Measurements from ENCODE around the gene ITLN2. TPM values are rescaled to one million over a fixed set of nuclear protein-coding genes. Genes with fewer than 3 reads are reported as not detected.

Gene ITLN2
- total RNA-seq, result 0.16 TPM

DNA sequence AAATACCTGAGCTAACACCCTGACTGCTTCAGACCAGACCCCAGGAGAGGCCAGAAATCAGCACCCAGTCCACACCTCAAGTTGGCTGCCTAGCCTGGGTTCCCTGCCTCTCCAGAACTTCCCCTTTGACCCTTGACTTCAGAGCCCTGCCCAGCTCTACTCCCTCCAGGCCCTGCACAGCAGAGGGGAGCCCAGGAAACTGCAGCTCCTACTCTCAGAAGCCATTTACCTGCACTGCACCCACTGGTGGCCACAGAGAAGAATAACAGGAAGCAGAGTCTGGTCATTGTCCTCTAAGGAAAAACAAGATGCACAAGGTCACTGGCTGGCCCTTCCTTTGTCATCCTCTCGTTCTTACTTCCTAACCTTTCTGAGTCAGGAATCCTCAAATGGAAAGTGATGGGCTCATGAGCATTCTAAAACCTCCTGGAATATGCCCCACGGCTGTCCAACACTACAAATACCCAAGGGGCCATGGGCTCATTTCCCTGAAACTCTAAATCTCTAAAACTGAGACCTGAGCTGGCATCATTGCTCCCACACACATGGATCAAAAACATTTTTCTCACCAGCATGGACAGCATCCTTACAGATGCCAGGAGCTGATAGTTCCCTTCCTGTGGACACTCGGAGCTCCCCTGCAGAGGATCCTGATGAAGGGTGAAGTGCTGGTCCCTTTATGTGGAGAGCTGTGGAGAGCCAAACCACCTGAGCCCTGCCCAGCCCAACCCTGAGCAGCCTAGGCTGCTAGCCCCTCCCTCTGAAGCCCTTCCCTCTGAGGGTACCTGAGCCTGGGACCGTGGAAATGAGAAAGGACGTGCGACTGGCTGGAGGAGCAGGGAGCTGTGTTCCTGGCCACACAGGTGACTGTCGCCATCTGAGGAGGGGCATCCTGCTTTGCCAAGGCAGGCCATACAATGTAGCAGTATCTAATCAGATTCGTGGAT is at the start of gene ITLN2:
Gene ITLN2 (minus strand): TSS at position 652 of the 947 bp plus-strand sequence. CDS start 68 bp downstream, at position 584.
- peak; percentile 51 for ATAC-seq

DNA sequence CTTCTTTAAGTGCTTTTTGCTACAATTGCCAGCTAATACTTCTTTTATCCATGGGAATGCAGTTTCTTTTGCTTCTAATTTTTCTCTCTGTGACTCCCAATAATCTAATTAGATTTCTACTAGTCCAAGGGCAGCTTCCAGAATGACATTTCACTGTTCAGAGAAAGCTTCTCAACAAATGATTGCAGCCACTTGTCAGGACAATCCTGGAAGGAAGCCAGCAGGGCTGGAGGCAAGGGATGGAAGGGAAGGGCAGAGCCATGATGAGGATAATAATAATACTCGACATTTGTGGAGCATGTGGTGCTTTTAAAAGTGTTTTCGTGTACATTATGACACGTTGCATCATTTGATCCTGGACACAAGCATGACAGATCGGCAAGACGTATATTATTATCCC is 46.9 kb upstream of the ITLN2 start:
- ATAC-seq, result no peak

DNA sequence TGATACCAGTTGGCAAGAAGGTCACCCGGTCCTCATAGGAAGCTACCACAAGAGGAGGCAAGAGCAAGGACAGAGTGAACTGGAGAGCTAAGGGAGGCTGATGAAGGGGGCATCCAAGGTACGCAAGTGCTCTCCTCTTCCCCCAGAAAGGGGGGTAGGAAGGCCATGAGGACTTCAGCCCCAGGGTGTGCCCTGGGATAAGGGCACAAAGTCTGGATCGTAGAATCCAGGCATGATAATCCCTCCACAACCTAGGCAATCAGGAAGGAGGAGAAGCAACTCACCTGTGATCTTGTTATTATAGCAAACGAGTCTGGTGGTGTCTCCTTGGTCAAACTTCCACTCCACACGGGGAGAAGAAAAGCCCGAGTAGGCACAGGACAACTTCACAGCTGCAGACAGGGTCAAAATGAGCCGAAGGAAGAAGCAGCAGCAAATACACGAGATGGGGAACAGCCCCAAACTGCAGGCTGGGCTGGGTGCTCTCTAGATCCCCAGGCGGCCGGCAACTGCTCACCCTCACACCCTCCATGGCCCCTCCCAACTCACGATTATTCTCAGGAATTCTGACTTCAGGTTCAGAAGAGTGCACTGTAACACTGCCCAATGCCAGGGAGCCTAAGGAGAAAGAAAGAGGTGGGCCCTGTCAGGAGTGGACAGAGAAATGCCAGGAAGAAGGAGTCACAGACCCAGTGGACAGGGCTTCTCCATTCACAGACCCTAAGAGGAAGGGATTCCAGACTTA is 46.3 kb upstream of the ITLN2 start:
- ATAC-seq, result no peak

DNA sequence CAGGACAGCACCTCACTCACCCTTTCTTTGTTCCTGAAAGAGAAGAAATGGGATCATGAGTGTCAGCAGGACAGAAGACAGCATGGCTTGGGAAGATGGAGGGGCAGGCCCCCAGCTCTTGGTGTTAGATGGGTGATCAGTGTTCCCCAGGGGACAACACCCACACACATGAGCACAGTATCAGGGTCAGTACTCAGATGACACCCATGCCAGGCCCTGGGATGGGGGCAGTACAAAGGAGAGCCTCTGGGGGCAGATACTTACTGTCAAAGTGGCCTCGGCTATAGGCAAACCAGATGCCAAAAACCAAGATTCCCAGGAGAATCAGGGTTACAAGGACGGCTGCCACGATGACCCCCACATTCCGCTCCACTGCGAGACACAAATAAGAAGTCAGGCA is 44.8 kb upstream of the ITLN2 start:
- ATAC-seq, result no peak

DNA sequence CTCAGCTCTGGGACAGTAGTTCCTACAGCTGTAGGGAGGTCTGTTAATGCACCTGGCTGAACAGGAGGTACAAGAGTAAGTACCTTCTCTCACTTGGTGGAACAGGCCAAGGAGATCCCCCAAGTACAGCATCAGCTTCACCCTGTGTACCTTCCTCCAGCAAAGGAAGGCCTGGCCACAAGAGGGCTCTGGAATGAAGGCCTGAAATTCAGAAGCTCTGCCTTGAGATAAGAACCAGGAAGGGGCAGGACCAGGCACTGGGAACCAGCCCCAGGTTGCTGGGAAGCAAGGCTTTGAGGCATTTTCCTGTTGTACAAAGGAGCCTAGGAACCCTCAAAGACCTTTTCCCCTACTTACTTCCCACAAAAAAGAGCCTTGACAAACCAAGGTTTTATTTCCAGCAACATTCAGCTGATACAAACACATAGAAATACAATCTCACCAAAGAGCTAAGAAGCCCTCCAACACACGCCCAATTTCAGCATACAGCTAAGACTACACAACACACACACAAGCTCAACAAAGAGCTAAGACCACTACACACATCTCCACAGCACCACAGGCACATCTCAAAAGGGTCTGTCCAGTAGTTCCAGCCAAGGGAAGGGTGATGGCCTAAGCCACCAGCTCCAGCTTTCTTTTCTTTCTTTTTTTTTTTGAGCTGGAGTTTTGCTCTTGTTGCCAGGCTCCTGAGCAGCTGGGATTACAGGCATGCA is 42.9 kb upstream of the ITLN2 start:
- peak; percentile 52 for ATAC-seq

DNA sequence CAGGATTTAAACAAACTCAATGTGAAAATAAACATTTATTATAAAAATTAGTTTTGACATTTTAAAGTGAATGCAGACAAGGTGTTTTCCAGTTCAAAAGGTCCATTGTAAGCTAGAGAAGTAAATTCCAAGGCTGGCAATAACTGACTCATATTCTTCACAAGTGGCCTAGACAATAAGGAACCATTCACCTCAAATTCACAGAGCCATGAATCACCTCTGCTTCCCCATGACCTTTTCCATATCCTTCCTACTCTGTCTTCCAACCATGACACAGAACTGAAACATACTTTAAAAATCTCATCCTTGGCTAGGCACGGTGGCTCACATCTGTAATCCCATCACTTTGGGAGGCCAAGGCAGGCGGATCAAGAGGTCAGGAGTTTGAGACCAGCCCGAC is 41.6 kb upstream of the ITLN2 start:
- ATAC-seq, result peak; percentile 81

GRCh38 chr1:160993544-160994193 is 39.1 kb upstream of the ITLN2 start:
- ATAC-seq, result peak; percentile 22

DNA sequence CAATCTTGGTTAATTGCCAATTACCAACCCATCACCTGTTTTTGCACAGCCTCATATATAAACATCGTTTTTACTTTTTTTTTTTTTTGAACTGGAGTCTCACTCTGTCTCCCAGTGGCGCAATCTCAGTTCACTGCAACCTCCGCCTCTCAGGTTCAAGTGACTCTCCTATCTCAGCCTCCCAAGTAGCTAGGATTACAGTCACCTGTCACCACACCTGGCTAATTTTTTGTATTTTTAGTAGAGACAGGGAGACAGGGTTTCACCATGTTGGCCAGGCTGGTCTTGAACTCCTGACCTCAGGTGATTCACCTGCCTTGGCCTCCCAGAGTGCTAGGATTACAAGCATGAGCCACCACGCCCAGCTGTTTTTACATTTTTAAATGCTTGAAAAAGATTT is 37.4 kb upstream of the ITLN2 start:
- peak; percentile 16 for ATAC-seq

DNA sequence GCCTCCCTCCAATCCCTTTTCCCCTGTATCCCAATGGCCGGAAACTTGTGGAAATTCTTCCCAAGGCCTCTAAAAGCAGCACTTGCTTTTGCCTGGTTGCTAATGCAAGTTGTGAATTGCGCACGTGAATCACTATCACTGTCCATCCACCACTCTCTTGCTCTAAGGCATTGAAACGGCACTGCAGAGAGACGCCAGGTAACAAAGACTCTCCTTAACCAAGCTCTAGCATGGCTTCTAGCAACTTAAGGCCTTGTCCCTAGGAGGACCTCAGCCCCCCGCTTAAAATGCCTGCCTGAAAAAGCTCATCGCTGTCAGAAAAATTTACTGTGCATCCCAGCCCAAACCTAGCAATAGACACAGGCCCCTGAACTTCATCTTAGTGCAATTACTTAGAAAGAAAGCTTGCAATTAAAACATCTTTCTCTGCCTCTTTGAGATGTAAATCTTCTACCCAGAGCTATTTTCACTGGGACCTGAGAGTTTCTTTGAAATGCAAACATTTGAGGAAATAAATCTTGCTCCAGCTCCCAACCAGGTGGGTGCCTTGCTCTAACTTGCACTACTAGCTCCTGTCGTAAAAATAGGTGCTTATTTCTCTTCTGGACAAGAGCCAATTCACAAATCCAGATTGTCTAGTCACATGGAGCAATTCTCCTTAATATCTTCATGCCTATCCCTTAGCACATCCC is 32.9 kb upstream of the ITLN2 start:
- no peak for ATAC-seq

GRCh38 chr1:160985723-160986122 is 31.1 kb upstream of the ITLN2 start:
- ATAC-seq, result no peak

DNA sequence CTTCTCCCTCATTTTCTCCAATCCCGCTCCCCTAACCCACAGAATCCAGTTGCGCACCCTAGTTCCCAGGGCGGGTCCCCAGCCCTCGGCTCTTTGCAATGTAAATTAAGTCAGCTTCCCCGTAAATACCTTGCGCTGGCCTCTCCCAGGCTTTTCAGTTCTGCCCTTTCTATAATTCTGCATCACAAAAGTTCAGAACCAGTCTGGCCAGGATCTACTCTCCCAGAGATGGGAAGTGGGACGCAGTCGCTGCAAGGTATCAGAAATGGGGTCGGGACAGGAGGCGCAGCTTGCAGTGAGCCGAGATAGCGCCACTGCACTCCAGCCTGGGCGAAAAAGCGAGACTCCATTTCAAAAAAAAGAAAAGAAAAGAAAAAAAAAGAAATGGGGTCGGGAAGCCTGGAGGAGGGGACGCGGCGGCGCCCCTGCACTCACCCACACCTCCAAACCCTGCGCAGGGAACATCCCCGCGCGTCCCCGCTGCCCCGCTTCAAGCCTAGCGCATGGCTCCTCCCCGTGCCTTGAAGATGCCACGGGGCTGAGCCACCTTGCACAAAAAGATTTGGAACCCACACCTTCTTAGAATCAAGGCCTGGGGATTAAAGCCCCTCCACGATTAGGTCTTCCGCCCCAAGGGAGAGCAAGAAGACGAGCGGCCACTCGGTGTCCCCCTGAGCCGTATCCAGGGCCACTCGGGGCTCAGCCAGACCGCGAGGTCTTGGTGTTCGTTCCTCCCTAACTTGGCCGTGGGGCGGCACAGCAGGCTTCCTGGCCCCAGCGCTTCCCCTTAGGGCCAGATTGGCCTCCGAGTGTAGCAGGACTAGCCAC is 27.2 kb upstream of the ITLN2 start:
- ATAC-seq, result peak; percentile 67

GRCh38 chr1:160979286-160979685 is 24.7 kb upstream of the ITLN2 start:
- ATAC-seq, result no peak

- no peak for ATAC-seq
Observed at GRCh38 chr1:160978510-160978927, 23.9 kb upstream of the ITLN2 start.

DNA sequence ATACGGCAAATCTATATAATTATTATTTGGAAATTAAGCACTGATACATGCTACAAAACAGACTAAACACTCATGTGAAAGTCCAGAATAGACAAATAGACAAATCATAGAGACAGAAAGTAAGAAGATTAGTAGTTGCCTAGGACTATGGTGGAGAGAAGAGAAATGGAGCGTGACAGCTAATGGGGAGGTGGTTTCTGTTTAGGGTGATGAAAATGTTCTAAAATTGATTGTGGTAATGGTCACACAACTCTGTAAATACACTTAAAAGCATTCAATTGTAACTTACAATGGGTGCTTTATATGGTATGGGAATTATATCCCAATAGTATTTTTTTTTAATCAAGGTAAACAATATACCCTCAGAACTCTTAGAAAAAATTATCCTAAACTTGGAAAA is 20.4 kb upstream of the ITLN2 start:
- ATAC-seq, result no peak

DNA sequence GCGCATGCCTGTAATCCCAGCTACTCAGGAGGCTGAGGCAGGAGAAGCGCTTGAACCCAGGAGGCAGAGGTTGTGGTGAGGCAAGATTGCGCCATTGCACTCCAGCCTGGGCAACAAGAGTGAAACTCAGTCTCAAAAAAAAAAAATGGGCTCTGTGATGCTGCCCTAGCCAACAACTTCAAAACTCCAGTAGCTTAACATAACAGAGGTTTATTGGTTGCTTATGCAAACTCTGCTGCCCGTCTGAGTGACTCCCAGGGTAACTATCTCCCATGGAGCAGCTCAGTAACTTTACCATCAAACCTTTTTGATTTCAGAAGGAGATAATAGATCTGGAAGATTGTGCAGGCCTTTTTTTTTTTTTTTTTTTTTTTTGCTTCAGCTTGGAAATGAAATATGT is 18.9 kb upstream of the ITLN2 start:
- ATAC-seq, result no peak

- ATAC-seq, result no peak
Observed at GRCh38 chr1:160972939-160973338, 18.3 kb upstream of the ITLN2 start.

- ATAC-seq, result peak; percentile 36
Observed at GRCh38 chr1:160971618-160972056, 17.0 kb upstream of the ITLN2 start.

DNA sequence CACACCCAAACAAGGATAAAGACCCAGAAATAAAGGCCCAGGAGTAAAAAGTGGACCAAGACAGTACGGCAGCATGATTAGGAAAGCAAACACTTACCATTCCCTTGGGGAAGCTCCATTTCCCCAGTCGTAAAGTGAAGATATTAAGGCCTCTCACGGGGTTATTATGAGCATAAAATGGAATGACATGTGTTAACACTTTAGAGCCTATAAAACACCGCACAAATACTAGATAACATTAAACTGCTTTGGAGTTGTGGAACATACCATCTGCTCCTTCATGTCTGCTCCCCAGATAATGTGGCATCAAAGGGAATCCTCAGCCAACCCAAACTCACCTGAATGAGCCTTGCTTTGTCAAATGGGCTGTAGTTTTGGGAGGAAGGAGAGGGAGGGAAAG is 8.9 kb upstream of the ITLN2 start:
- ATAC-seq, result no peak

- no peak for ATAC-seq
Observed at GRCh38 chr1:160961419-160961818, 6.8 kb upstream of the ITLN2 start.

DNA sequence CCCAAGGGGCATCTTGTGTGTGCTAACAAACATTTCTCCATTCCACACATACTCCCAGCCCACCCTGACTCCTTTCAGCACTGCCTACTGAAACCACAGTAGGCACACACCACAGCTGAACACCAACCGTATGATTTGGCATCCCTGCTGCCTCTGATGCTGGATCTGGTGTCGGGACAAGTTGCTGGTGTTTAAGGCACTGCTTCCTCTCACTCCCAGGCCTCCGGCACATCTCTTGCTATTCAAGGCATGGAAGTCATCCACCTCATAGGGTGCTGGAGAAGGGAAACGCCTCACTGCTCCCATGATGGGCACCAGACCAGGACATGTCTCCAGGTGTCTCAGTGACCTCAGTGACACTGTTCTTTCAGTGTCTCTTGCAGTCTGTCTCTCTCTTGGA is 2.4 kb upstream of the ITLN2 start:
- ATAC-seq, result no peak

- ATAC-seq, result peak; percentile 7
Observed at GRCh38 chr1:160953030-160953429, 1.6 kb downstream of the ITLN2 start.

All from esophagus mucosa (tissue), 1 donor.